Measurements from ENCODE around the gene DISC1.
"Not testable (repeated sequence)": the region's sequence is repeated elsewhere in the genome, so short reads cannot be mapped to it uniquely, and the experiment has no call there.

DISC1 gene

DNA sequence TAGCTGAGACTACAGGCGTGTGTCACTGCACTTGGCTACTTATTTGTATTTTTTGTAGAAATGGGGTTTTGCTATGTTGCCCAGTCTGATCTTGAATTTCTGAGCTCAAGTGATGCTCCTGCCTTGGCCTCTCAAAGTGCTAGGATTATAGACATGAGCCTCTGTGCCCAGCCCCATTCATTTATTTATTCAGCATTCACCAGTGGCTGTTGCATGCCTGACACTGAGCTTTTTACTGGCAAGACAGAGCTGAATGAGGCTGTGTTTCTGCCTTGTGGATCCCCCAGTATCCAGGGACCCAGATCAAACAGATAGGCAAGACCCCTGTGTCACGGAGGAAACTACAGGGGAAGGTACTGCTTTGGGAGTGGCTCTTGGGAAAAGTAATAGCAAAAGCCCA, 109.4 kb downstream of the DISC1 start:
- no peak for DNase-seq

DNA sequence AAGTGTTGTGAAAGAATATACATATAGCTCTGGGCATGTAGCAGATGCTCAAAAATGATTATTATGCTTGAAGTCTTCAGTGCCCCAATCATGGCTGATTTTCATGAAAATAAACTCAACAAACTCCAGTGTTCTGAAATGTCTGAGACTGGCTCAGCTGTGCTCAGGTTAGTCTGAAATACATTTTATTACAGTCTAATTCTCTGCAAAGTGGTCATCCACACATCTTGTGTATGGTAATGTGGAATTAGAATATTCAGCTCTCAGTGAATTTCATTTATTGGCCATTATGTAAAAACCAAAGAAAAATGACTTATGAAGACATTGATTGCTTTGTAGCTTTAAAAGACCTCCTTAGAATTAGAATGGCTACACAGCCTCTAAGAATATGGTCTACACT, 109.9 kb downstream of the DISC1 start:
- no peak for DNase-seq

DNA sequence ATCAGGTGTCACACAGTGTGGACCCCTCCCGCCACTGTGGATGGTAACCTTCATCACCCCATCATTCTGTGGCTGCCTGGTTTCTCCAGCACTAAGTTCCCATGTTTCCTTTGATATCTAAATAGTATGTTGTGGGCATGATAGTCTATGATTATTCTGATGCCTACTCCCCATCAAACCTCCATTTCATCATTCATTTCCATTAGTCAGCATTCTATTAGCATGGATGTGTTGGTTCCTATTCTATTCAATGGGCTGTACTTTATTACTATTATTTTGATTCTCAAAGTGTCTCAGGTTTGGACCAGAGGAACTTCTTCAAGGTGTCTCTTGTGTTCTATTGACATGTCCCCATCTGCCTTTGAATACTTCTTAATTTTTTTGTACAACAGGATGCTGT, 112.0 kb downstream of the DISC1 start:
- no peak for DNase-seq

DNA sequence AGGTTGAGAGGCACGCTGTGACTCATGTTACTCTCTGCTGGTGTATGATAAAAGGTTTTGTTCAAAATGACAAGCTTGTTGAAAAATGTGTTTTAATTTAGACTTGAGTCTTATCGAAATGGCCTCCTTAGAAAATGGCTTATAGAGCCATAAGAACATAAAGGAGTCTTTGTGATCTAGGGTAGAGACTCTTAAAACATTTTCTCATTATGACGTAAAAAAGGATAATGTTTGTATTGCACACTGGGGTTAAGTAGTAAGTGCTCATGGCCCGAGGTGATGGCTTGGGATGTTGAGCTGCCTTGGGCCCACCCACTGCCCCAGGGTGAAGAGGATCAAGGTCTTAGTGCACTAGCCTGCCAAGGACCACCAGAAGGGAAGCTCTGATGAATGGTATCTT, 117.4 kb downstream of the DISC1 start:
- DNase-seq: no peak

DNA sequence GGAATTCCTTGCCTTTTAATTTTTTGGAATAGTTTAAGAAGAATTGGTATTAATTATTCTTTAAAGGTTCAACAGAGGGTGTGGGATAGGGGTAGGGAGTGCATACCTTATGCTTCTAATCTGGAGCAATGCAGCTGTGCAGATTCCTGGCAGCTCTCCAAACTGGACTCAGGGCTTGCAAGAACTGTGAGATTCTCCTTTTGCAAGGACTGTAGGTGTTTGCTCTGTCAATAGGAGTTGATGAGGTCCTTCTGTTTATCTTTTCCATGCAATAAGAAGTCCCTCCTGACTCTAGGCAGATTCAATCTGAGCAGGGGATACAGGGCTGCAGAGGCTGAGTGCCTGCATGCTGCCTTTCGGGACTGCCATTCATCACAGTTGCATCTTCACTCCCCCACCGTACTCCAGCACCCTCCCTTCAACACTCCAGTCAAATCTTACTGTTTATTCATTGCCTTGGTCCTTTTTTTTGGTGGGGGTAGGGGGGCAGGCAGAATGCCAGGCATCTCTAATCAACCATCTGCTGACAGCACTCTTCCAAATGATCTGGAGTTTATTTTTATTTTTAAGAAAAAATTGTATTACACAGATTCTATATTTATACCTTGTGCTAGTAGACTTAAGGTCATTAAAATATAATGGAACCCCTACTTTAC, 122.3 kb downstream of the DISC1 start:
- no peak for DNase-seq

DNA sequence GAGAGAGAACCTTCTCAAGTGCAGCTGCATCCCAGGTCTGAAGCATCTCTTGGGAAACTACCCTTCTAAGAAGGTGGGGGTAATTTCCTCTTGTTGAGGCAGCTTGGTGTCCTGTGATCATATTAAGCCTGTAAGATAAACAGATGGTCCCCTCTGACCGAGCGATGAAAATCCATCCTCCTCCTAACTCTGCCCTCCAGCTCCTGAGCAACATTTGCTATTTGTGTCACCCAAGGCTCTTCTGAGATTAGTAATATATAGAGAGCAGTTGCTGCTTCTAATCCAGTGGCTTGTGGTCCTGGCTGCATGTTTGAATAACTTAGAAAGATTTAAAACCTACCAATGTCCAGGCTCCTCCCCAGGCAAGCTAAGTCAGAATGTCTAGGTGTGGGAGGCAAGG, 123.7 kb downstream of the DISC1 start:
- DNase-seq: no peak

DNA sequence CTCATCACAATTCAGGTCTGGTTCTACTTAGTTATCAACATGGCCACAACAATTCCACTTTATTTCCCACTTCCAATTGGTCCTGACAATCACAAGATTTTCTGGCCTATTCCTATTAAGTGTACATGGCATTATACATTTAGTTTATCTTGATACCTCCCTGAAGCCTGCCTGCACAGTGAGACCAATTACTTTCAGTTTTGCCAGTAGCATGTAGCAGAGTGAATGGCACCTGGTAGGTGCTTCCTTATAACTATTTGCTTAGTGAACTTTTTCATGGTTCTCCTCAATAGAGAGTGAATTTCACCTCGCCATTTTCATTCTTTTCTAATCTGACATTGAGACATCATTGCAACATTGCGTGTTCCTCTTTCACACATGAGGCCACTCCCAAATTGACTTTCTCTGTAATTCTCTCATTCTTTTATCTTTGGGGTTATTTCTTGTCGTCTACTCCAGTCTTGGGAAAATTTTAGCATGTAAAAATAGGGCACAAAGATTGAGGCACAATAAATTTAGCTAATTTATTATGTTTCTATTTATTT, 124.3 kb downstream of the DISC1 start:
- no peak for DNase-seq

DNA sequence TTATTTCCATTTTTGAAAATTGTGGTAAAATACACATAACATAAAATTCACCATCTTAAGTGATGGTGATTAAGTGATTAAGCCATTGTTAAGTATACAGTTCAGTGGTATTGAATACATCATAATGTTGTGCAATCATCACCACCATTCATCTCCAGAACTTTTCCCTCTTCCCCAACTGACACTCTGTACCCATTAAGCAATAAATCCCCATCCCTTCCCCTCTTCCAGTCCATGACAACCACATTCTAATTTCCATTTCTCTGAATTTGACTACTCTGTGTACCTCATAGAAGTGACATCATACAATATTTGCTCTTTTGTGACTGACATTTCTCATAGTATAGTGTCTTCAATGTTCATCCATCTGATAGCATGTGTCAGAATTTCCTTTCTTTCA, 124.8 kb downstream of the DISC1 start:
- no peak for DNase-seq

DNA sequence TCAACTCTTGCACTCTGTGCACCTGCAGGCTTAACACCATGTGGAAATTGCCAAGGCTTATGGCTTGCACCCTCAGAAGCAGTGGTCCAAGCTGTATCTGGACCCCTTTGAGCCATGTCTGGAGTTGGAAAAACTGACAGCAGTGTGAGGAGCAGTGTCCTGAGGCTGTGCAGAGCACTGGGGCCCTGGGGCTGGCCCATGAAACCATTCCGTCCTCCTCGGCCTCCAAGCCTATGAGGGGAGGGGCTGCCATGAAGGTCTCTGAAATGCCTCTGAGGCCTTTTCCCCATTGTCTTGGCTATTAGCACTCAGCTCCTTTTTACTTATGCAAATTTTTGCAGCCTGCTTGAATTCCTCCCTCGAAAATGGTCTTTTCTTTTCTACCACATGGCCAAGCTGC, 126.7 kb downstream of the DISC1 start:
- no peak for DNase-seq

DNA sequence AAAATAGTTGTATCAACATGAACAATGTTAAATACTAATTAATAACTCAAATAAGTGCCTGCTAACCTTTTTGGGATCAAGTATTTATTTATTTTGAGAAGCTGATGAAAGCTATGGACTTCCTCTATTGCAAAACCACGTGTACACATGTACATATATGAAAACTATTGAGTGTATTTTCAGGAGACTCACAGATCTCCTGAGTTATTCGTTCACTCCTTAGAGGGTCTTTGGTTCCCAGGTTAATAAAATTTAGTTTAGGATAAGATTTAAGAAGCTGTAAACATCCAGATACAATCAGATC, 130.5 kb downstream of the DISC1 start:
- DNase-seq: no peak

DNA sequence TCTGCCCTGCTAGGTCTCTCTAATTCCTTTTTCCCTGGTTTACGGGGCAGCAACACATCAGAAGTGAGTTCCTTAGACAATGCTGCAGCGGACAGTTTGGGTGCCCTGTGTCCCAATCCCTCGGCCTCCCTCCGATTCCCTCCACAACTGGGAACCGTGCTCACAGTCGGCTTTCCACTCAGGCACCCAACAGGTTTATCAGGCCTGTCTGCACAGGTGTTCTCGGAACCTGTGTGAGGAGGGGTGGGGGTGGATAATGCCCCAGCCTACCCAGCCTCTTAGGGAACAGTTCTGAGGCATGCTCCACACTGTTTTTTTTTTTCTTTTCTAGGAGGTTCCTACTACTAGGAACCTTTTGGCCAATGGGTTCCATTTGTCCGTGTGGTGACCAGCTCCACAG, 131.2 kb downstream of the DISC1 start:
- DNase-seq: no peak

DNA sequence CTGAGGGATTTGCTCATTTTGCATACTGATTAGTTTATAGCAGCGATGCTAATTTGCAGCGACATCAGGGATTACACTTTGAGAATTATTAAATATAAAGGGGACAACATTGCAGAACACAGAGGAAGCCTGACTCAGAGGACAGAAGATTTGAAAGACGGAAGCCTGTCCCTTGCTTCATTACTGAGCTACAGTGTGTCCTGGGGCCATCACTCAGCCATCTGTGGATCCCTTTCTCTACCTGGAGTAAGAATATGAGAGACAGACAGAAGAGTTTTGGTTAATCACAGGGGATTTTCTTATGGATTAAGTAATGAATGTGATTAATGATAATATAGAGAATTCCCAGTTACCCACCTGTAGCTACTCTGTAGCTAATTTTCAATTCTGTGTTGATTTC, 134.7 kb downstream of the DISC1 start:
- no peak for DNase-seq

DNA sequence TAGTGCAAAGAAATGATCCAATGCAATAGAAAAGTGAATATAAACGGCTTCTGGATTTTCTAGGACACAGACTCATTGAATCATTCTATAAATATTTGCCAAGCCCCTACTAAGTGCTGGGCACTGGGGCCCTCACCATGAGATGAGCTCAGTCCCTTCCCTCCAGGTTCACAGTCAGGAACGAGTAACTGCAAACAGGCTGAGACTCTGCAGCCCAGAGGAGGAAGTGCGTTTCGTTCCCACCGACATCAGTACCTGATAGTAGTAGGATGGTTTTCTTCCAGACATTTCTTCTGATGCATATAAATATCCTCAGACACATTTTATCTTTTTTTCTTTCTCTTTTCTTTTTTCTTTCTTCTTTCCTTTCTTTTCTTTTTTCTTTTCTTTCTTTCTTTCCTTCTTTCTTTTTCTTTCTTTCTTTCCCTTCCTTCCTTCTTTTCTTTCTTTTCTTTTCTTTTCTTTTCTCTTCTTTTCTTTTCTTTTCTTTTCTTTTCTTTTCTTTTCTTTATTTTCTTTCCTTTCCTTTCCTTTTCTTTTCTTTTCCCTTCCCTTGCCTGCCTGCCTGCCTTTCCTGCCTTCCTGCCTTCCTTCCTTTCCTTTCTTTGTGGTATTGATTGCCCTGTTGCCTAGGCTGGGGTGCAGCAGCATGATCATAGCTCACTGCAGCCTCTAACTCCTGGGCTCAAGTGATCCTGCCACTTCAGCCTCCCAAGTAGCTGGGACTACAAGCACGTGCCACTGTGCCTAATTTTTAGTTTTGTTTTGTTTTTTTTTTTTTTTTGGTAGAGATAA, 135.4 kb downstream of the DISC1 start:
- DNase-seq: no peak

DNA sequence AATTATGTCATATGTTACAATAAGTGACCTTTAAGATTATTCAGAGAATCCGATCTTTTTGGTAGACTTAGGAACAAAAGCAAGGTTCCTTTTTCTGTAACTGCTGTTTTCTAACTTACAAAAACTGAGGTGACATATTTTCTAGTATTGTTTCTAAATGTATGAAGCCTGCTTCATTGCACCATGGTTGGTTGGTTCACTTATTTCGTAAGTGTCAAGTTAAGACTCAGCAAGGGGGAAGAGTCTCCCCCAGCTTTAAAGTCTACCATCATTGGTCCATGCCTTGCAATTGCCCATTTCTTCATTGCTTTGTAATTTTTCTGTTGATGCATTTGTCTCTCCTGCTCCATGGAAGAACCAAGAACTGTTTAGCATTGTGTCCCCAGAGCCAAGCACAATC, 136.9 kb downstream of the DISC1 start:
- DNase-seq: no peak

DNA sequence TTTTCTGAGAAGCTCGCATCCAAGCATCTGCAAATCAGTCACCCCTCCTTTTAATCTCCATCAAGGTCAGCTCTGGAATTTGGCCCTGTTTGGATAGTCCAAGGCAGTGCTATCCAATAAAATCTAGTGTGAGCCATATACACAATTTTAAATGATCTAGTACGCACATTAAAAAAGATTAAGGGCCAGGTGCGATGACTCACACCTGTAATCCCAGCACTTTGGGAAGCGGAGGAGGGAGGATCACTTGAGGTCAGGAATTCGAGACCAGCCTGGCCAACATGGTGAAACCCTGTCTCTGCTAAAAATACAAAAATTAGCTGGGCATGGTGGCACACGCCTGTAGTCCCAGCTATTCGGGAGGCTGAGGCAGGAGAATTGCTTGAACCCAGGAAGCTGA, 139.2 kb downstream of the DISC1 start:
- DNase-seq: not testable (repeated sequence)

DNA sequence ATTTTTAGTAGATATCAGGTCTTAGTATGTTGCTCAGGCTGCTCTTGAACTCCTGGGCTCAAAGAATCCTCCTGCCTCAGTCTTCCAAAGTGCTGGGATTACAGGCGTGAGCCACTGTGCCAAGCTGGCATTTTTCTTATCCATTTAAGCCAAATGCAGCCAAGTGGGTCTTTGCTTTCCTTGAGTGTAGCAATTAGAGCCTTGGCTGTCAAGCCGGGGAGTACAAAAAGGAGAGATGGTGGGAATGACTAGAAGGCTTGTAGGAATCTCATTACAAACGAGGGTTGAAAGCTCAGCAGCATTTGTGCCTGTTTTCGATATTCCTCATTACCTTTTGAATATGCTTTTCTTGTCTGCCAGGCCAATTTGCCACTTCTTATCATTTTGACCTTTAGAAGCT, 140.9 kb downstream of the DISC1 start:
- no peak for DNase-seq

DNA sequence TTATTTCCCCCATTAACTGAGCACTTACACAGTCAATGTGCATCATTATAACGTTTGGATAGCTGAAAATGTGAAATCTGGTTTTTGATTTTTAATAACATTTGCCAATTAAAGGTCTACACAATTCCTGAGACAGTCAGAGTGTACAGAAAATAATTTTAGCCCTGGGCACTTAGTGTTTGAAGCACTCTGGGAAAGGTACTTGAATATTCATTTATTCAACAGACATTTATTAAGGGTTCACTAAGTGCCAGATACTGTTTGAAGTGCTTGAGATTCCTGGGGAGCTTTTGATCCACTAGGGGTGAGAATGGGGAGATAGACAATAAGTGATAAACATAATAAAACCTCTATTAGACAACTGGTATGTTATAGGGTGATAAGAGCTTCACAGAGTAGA, 141.8 kb downstream of the DISC1 start:
- no peak for DNase-seq

DNA sequence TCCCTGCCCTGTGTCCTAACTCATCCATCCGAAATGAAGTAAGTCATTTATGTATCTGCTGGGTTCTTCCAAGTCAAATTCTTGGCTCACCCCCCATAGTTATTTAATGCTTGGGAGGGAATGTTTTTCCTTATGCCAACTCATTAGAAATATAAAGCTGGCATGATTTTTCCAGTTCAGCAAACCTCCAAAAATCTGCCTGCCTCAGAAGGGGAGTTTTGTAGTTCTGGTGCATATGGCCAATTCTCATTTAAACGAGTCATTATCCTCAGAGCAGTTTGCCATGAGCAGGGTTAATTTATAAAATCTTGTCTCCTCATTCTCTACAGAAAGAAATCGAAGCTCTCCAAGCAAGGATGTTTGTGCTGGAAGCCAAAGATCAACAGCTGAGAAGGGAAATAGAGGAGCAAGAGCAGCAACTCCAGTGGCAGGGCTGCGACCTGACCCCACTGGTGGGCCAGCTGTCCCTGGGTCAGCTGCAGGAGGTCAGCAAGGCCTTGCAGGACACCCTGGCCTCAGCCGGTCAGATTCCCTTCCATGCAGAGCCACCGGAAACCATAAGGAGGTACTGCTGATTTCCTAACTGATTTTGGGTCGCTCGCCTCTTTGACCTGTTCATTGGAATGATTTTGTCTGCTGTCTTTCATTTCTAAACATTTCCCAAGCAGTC, 144.1 kb downstream of the DISC1 start:
- no peak for DNase-seq

DNA sequence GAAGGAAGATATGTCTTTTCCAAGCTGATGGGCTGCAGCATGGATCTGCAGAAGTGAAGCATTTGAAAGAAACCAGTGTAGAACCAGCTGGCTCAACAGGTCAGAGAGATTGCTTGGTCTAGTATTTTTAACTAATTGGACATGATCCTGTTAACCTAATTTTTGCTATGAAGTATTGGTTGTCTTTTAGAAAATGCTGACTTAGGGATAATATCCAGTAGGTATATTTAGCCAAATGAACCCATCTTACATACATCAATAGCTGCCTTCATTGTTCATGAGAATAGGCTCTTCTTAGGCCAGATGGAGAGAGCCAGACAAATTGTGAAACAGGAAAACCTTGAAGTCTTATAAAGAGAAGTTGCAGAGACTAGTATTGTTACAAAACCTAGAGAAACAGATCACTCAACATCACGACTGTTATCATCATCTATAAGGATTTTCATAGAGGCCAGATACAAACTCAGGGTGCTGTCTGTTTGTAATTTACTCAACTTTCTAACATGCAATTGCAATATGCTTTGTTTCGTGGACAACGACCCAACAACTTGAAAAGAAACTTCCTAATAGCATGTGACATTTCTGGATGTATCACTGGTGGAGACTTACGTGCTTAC, 148.2 kb downstream of the DISC1 start:
- DNase-seq: no peak

DNA sequence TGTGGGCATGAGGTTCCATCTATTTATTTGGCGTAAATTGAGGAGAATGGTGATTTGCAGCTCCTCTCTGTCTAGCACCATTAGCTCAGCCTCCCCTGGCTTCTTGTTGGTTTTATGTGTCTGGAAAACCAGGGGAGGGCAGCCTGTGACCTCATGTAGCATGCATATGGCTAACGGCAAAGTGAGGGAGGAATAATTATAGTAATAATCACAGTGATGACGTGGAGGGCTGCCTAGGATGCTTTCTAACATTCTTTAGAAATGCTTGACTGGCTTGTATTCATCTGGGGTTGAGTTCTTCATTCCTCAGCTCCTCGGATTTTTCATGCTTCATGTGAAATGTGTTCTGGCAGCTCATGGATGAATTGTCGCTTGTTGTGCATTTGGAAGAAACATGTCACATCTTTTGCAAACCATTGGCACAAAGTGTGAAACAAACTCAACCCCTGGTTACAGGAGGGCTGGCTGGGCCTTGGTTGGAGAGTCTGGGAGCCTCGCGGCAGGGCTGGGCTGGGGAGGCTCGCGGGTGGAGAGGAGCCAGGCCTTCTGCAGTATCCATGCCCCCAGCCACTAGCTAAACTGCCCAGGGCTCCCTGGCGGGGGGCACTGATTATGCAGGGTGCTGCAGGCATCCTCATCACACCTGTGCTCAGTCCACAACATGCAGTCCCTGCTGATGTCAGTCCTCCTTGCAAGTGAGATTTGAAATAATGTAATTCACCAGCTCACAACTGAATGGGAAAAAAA, 149.6 kb downstream of the DISC1 start:
- no peak for DNase-seq

DNA sequence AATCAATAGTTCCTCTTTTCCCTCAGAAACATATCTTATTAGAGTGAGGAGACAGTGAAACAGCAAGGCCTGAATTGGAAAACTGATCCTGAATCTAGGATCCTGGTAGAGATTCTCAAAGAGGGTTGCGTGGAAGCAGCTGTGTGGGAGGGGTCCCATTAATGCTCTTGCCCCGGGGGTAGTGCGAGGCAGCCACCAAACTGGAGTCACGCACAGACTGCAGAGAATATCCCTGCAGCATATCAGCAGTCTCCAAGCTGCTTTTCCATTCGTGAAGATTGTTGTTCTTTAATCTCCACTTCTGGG, 150.1 kb downstream of the DISC1 start:
- no peak for DNase-seq

DNA sequence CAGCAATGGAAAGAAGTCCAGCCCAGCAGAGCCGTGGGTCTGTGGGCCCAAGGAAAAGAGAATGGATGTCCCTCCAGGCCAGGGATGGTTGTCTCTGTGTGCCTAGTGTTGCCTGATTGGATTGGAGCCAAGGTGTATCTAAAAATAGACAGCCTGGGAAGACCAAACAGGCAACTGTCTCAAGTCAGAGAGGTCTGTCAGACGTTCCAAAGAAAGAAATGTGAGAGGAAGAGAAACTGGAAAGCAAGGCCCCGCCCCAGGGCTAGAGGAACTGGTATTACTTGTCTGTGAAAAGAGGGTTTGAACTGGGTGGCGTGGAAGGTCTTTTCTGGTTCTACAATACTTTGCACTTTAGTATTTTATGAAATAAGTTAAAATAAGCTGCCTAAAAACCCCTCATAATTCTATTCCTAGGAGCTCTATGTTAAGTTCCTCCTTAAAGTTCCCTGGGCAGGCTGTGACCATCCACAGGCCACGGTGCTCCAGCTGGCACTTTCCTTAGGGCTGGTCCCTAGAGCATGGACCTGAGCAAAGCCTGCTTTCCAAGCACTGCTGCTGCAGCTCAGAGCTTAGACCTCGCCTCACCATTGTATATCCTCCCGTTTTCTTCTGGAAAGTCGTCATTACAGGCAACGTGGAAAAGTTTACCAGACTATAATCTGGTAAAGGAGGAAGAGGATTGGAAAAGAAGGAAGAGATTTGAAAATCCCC, 151.6 kb downstream of the DISC1 start:
- DNase-seq: no peak

DNA sequence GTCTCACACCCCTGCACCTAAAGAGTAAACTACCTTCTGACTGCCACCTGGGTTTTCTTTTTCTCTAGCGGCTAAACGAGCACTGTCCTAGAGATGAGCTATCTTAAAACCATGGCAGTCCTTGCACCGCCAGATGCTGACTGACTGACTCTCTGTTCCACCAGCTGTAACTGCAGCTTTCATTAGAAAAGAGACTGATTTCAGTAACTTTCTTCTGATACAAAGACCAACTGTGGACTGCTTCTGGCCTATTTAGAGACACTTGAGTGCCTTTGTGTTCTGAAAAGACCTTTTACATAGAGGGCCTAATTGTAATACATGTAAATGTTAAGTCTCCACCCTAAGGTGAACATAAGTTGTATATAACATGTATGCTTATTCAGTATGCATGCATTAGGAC, 152.5 kb downstream of the DISC1 start:
- no peak for DNase-seq
